AG09319 (cell line): ENCODE measurements around the gene FREM3.

Source experiments
- DNase-seq: peaks from one replicate; pipeline ENCODE4 v3.0.0-alpha.2; 2010; ENCODE audit warnings: low read depth; ENCODE audit errors: extremely low read depth
- CTCF ChIP-seq: IDR thresholded peaks from 2 replicates; pipeline ENCODE4 v1.5.1; 2011; ENCODE audit warnings: low read depth, mild to moderate bottlenecking, inconsistent platforms, low read length, moderate library complexity

FREM3 gene

GRCh38 chr4:143626134-143626911, 74.2 kb downstream of the FREM3 start:
- no peak for TF ChIP-seq CTCF
- DNase-seq = peak; percentile 35

- DNase-seq = no peak
- no peak for TF ChIP-seq CTCF
These were observed 74.8 kb downstream of the FREM3 start for GRCh38 chr4:143625632-143626031.

GRCh38 chr4:143623896-143624295, 76.6 kb downstream of the FREM3 start:
- TF ChIP-seq CTCF = no peak
- DNase-seq = no peak

GRCh38 chr4:143618811-143619210, 81.7 kb downstream of the FREM3 start:
- TF ChIP-seq CTCF = no peak
- DNase-seq = no peak

- TF ChIP-seq CTCF = no peak
- no peak for DNase-seq
These were observed 82.3 kb downstream of the FREM3 start for GRCh38 chr4:143617994-143618679.

GRCh38 chr4:143616771-143617170, 83.7 kb downstream of the FREM3 start:
- TF ChIP-seq CTCF = no peak
- DNase-seq = no peak

- no peak for DNase-seq
- TF ChIP-seq CTCF = no peak
These were observed 91.0 kb downstream of the FREM3 start for GRCh38 chr4:143609492-143609891.
